ENCODE measurements around the gene ADRA2A.

ADRA2A gene
- total RNA-seq, result 0 to 0.17 (median 0) reads per million in 9 experiments

DNA sequence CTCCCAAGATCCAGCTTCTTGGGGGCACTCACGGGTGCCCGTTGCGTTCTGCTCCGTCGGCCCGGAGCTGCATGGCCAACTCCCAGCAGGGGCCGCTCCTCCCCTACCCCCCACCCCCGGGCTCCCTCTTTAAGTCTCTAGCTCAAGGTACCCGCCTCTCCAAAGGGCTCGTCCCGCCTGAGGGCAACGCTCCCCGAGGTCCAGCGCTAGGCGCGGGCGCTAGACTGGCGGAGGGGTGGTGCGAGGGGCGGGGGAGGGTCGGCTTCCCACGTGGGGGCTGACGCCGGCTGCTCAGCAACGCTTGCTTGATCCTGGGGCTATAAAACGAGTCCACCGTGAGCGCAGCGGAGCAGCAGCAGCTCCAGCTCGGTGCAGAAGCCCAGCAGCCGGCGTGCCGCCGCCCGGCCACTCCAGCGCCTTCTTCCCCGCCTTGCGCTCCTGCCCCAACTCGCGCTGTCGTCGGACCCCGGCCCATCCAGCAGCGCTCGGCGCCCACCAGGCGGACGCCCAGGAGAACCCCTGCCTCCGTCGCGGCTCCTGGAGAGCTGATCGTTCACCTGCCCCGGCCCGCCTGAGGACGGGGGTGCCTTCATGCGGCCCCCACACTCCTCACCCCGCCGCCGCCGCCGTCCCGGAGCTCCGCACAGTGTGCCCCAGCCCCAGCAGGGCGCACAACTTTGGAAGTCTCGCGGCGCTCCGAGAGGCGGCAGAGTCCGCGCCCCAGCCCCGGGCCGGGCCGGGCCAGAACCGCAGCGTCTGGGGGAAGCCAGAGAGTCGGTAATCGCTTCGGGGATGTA is at the start of gene ADRA2A:
ADRA2A (plus strand) TSS at position 348 of the 797 bp plus-strand sequence. CDS start 968 bp downstream, outside the sequence.
- H3K27me3 Mint-ChIP-seq, result peaks cover 56 to 86% of the 10 kb centered on the region in 2 donors
- ATAC-seq (replicated peaks) (peak; percentile 31), DNase-seq (no peak)
- no peak within 1 kb of the TSS for H3K27ac Mint-ChIP-seq
- H3K4me1 Mint-ChIP-seq (ENCODE audit: low read depth in 2 of 2), result peaks cover 6 to 12% of the 10 kb centered on the region in 2 donors
- peaks cover 7% of the 10 kb centered on the region for H3K36me3 Mint-ChIP-seq (ENCODE audit: insufficient read depth)
- H3K4me3 Mint-ChIP-seq, result peak within 1 kb of the TSS; percentile 73 to 74
- H3K9me3 Mint-ChIP-seq, result no peaks in the 10 kb centered on the region

DNA sequence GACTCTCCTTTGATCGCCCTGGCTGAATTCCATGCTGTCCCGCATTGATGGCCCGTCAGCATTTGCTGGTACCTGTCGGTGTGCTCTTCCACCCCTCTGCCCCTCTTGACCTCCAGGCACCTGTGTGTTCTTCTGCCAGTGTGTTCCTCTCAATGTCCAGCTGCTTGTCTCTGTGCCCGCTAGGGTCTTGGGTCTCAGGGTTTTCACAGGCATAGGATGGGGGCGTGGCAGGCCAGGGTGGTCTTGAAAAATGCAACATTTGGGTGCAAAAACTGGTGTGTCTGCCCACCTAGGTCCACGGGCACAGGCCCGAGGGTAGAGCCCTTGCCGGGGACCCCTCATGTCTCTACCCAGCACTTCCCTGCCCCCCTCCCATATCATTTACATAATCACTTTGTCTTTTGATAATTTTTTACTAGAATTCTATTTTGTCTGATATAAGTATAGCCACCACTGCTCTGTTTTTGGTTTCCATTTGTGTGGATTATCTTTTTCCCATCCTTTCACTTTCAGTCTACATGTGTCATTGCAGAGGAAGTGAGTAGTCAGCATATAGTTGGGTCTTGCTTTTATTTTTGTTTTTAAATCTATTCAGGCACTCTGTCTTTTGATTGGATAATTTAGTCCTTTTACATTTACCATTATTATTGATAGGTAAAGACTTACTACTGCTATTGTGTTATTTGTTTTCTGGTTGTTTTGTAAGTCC is 46.6 kb upstream of the ADRA2A start:
- ATAC-seq (replicated peaks) (no peak), DNase-seq (no peak)
- Mint-ChIP-seq H3K9me3 (peaks cover 0 to 6% of the 10 kb centered on the region in 2 donors), H3K27ac (no peak overlapping the region), H3K36me3 (ENCODE audit: insufficient read depth) (peaks cover 4% of the 10 kb centered on the region), H3K4me1 (ENCODE audit: low read depth in 2 of 2) (peaks cover 1 to 11% of the 10 kb centered on the region in 2 donors), H3K4me3 (no peak overlapping the region), H3K27me3 (no peaks in the 10 kb centered on the region)

GRCh38 chr10:111034598-111035310 is 42.1 kb upstream of the ADRA2A start:
- H3K4me1 Mint-ChIP-seq (ENCODE audit: low read depth in 2 of 2), result peaks cover 1 to 9% of the 10 kb centered on the region in 2 donors
- no peak for ATAC-seq (replicated peaks)

DNA sequence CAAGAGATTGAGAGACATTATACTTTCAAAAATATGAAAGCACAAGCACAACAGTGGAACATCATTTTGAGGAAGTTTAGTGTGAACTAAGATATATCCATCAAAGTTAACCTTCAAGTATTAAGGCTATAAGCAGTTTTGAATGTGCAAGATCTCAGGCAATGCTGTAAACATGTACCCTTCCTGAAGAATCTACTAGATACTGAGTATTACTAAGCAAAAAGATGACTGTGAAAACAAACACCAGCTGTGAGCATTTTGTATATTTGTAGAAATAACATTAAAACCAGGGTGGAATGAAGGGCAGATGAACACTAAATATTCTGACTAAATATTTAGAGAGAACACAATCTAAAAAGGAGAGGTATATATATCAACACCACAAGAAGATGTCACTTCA is 41.3 kb upstream of the ADRA2A start:
- Mint-ChIP-seq H3K9me3 (peaks cover 12% of the 10 kb centered on the region in 2 donors), H3K4me3 (no peak overlapping the region), H3K36me3 (ENCODE audit: insufficient read depth) (peaks cover 7% of the 10 kb centered on the region), H3K27ac (no peak overlapping the region), H3K4me1 (ENCODE audit: low read depth in 2 of 2) (peaks cover 0 to under 1% of the 10 kb centered on the region in 2 donors), H3K27me3 (peaks cover 0 to 6% of the 10 kb centered on the region in 2 donors)
- DNase-seq, result no peak
- no peak for ATAC-seq (replicated peaks)

More at GRCh38 chr10:111034598-111035310, 42.1 kb upstream of the ADRA2A start:
- Mint-ChIP-seq H3K9me3 (peaks cover 8 to 10% of the 10 kb centered on the region in 2 donors), H3K36me3 (ENCODE audit: insufficient read depth) (peaks cover 7% of the 10 kb centered on the region), H3K27ac (no peak overlapping the region), H3K27me3 (peaks cover 0 to 3% of the 10 kb centered on the region in 2 donors), H3K4me3 (no peak overlapping the region)
- DNase-seq, result no peak

GRCh38 chr10:111037858-111038257 is 39.0 kb upstream of the ADRA2A start:
- Mint-ChIP-seq H3K4me3 (no peak overlapping the region), H3K27ac (no peak overlapping the region)
- ATAC-seq (replicated peaks), result no peak

GRCh38 chr10:111039522-111039921 is 37.3 kb upstream of the ADRA2A start:
- no peak for DNase-seq
- H3K4me1 Mint-ChIP-seq (ENCODE audit: low read depth in 2 of 2), result no peaks in the 10 kb centered on the region
- H3K9me3 Mint-ChIP-seq, result peaks cover 8 to 20% of the 10 kb centered on the region in 2 donors
- H3K4me3 Mint-ChIP-seq, result no peak overlapping the region
- no peak for ATAC-seq (replicated peaks)
- H3K36me3 Mint-ChIP-seq (ENCODE audit: insufficient read depth), result peaks cover 3% of the 10 kb centered on the region
- H3K27ac Mint-ChIP-seq, result no peak overlapping the region
- peaks cover 16 to 24% of the 10 kb centered on the region in 2 donors for H3K27me3 Mint-ChIP-seq

More at GRCh38 chr10:111037858-111038257, 39.0 kb upstream of the ADRA2A start:
- Mint-ChIP-seq H3K9me3 (peaks cover 11 to 20% of the 10 kb centered on the region in 2 donors), H3K36me3 (ENCODE audit: insufficient read depth) (peaks cover 7% of the 10 kb centered on the region), H3K27me3 (peaks cover 7 to 16% of the 10 kb centered on the region in 2 donors), H3K4me1 (ENCODE audit: low read depth in 2 of 2) (no peaks in the 10 kb centered on the region)
- DNase-seq, result no peak

DNA sequence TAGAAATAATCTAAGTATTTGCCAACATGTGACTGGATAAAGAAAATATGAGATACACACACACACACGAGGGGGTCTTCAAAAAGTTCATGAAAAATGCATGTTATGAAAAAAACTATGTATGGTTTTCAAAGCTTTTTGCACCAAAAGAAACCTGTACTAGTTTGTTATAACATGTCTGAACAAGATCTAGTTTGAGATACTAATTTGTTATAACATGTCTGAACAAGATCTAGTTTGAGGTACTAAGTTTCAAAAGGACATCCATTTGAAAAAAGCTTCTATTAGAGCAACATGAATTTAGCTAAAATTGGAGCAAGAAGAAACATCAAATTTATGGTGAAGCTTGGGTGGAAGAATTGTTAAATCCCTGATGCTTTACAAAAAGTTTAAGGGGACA is 19.8 kb upstream of the ADRA2A start:
- H3K4me1 Mint-ChIP-seq (ENCODE audit: low read depth in 2 of 2), result no peaks in the 10 kb centered on the region
- DNase-seq (no peak), ATAC-seq (replicated peaks) (no peak)
- H3K27me3 Mint-ChIP-seq, result peaks cover 32 to 45% of the 10 kb centered on the region in 2 donors
- no peaks in the 10 kb centered on the region for H3K36me3 Mint-ChIP-seq (ENCODE audit: insufficient read depth)
- no peak overlapping the region for H3K27ac Mint-ChIP-seq
- H3K9me3 Mint-ChIP-seq, result peaks cover 3 to 16% of the 10 kb centered on the region in 2 donors
- no peak overlapping the region for H3K4me3 Mint-ChIP-seq

GRCh38 chr10:111063471-111063870 is 13.4 kb upstream of the ADRA2A start:
- H3K4me3 Mint-ChIP-seq, result no peak overlapping the region
- H3K27ac Mint-ChIP-seq, result no peak overlapping the region
- H3K27me3 Mint-ChIP-seq, result peaks cover 61 to 63% of the 10 kb centered on the region in 2 donors
- DNase-seq (no peak), ATAC-seq (replicated peaks) (no peak)
- no peaks in the 10 kb centered on the region for H3K36me3 Mint-ChIP-seq (ENCODE audit: insufficient read depth)
- H3K9me3 Mint-ChIP-seq, result peaks cover 3 to 16% of the 10 kb centered on the region in 2 donors
- H3K4me1 Mint-ChIP-seq (ENCODE audit: low read depth in 2 of 2), result no peaks in the 10 kb centered on the region

- no peak overlapping the region for H3K4me3 Mint-ChIP-seq
- no peaks in the 10 kb centered on the region for H3K9me3 Mint-ChIP-seq
- no peak overlapping the region for H3K27ac Mint-ChIP-seq
- ATAC-seq (replicated peaks), result no peak
- H3K4me1 Mint-ChIP-seq (ENCODE audit: low read depth in 2 of 2), result peaks cover 0 to 6% of the 10 kb centered on the region in 2 donors
- DNase-seq, result no peak
- peaks cover 62 to 80% of the 10 kb centered on the region in 2 donors for H3K27me3 Mint-ChIP-seq
- peaks cover 3% of the 10 kb centered on the region for H3K36me3 Mint-ChIP-seq (ENCODE audit: insufficient read depth)
Measured at GRCh38 chr10:111072232-111072631, 4.6 kb upstream of the ADRA2A start.

DNA sequence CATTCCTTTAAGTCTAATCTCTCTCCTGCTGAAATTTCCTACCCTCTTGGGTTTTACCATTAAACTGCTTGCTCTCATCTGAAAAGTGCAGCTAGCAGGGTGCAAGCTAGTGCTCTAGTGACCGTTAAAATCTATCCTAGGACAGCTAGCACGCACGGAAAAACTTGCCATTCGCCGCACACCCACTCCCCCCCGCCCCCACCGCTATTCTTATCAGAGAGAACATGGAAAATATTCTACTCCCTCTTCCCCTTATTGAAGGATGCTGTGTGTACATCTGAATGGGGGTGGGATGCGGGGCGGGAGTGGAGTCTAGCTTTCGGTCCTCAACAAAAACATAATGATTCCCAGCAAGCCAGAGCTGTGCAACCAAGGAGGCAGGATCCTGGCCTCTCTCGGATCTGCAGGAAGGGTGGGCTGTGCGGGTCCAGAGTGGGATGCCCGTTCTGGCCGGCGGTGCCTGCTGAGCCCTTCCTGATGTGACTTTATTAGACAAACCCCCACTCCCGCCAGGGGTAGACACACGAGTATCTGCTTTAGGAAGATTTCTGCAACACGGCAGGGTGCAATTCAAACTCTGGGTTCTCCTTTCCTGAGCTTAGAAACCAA is 1.1 kb upstream of the ADRA2A start:
- no peak for ATAC-seq (replicated peaks)
- H3K4me3 Mint-ChIP-seq, result peak overlapping the region; percentile 73 to 74
- peaks cover 10% of the 10 kb centered on the region for H3K36me3 Mint-ChIP-seq (ENCODE audit: insufficient read depth)
- no peak for DNase-seq
- no peak overlapping the region for H3K27ac Mint-ChIP-seq
- peaks cover 6 to 12% of the 10 kb centered on the region in 2 donors for H3K4me1 Mint-ChIP-seq (ENCODE audit: low read depth in 2 of 2)
- no peaks in the 10 kb centered on the region for H3K9me3 Mint-ChIP-seq
- H3K27me3 Mint-ChIP-seq, result peaks cover 66 to 90% of the 10 kb centered on the region in 2 donors

DNA sequence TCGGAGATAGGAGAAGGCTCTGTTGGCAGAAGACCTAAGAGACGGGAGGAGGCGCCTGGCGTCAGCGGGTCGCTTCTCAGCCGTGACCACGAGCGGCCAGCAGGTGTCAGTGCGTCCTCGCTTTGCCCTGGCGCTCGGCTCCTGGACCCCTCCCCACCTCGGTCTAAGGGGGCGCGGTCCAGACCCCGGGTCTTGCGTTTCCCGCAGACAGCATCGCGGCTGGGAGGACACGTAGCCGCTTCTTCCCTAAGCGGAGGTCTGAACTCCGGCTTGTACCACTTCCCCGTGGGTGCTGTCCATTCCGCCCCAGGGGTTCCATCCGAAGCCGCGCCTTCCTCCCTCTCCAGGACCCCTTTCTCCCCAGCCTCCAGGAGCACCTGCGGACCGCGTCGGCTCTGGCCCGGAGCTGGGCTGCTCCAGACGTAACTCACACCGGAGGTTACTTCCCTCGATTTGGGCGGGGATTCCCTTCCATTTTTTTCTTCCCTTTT is 593 bp upstream of the ADRA2A start:
- peaks cover 8% of the 10 kb centered on the region for H3K36me3 Mint-ChIP-seq (ENCODE audit: insufficient read depth)
- H3K4me3 Mint-ChIP-seq, result peak overlapping the region; percentile 73 to 74
- peak in 2 of 3 experiments; percentile 20 to 26 for DNase-seq
- no peak overlapping the region for H3K27ac Mint-ChIP-seq
- no peaks in the 10 kb centered on the region for H3K9me3 Mint-ChIP-seq
- ATAC-seq (replicated peaks), result peak; percentile 63
- peaks cover 62 to 86% of the 10 kb centered on the region in 2 donors for H3K27me3 Mint-ChIP-seq
- H3K4me1 Mint-ChIP-seq (ENCODE audit: low read depth in 2 of 2), result peaks cover 6 to 12% of the 10 kb centered on the region in 2 donors

GRCh38 chr10:111077479-111077784 is 603 bp downstream of the ADRA2A start:
- H3K4me3 Mint-ChIP-seq, result peak overlapping the region; percentile 73 to 74
- no peak overlapping the region for H3K27ac Mint-ChIP-seq
- H3K4me1 Mint-ChIP-seq (ENCODE audit: low read depth in 2 of 2), result peaks cover 6 to 12% of the 10 kb centered on the region in 2 donors
- DNase-seq, result no peak
- peaks cover 50 to 86% of the 10 kb centered on the region in 2 donors for H3K27me3 Mint-ChIP-seq
- ATAC-seq (replicated peaks), result no peak
- H3K9me3 Mint-ChIP-seq, result no peaks in the 10 kb centered on the region
- peaks cover 7% of the 10 kb centered on the region for H3K36me3 Mint-ChIP-seq (ENCODE audit: insufficient read depth)
